ENCODE results near the gene CD8B.

Gene CD8B

GRCh38 chr2:86833315-86833714 is 28.4 kb downstream of the CD8B start:
- no peak for DNase-seq

- DNase-seq: no peak
Observed at GRCh38 chr2:86832334-86833096, 29.2 kb downstream of the CD8B start.

GRCh38 chr2:86831537-86831936 is 30.1 kb downstream of the CD8B start:
- DNase-seq: no peak

GRCh38 chr2:86826951-86827350 is 34.7 kb downstream of the CD8B start:
- no peak for DNase-seq

GRCh38 chr2:86825693-86826381 is 35.8 kb downstream of the CD8B start:
- DNase-seq: no peak

- no peak for DNase-seq
Observed at GRCh38 chr2:86825036-86825692, 36.5 kb downstream of the CD8B start.

GRCh38 chr2:86822668-86823345 is 38.9 kb downstream of the CD8B start:
- no peak for DNase-seq

- no peak for DNase-seq
Observed at GRCh38 chr2:86821842-86822241, 39.8 kb downstream of the CD8B start.

GRCh38 chr2:86821306-86821705 is 40.4 kb downstream of the CD8B start:
- DNase-seq: no peak

GRCh38 chr2:86818957-86819356 is 42.7 kb downstream of the CD8B start:
- DNase-seq: no peak

- no peak for DNase-seq
Observed at GRCh38 chr2:86818114-86818801, 43.4 kb downstream of the CD8B start.

- no peak for DNase-seq
Observed at GRCh38 chr2:86815611-86816010, 46.1 kb downstream of the CD8B start.

- DNase-seq: no peak
Observed at GRCh38 chr2:86809481-86810121, 52.1 kb downstream of the CD8B start.

- DNase-seq: peak; percentile 37
Observed at GRCh38 chr2:86808315-86809161, 53.1 kb downstream of the CD8B start.

- DNase-seq: no peak
Observed at GRCh38 chr2:86807468-86808275, 54.0 kb downstream of the CD8B start.

- DNase-seq: no peak
Observed at GRCh38 chr2:86807133-86807467, 54.6 kb downstream of the CD8B start.

GRCh38 chr2:86806059-86806857 is 55.4 kb downstream of the CD8B start:
- no peak for DNase-seq

- DNase-seq: no peak
Observed at GRCh38 chr2:86800856-86801567, 60.7 kb downstream of the CD8B start.

- no peak for DNase-seq
Observed at GRCh38 chr2:86794861-86795260, 66.8 kb downstream of the CD8B start.
